ENCODE measurements around the gene ZNF414.
A peak's percentile ranks its signal among the peaks of the same experiment; 100 is the strongest.
"Not testable (repeated sequence)": the region's sequence is repeated elsewhere in the genome, so short reads cannot be mapped to it uniquely, and the experiment has no call there.

Gene ZNF414

GRCh38 chr19:8517551-8518442, 3.8 kb upstream of the ZNF414 start:
- DNase-seq = peak; percentile 31 to 84 (median 37)

DNA sequence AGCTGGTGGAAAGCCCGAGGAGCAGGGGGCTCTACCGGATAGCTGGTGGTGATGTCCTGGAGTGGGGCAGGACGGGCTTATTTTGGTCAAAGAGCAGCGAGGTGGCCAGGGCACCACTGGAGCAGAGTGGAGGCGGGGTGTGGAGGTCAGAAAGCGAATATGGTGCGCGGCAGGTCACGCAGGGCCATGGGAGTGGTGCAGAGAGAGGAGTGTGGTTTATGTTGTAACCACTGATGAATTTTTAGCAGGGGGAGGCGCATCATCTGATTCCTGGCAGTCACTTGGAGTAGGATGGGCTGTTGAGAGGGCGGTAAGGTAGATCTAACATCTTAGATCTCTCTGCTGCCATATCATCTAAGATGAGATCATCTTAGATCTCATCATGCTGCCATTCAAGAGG, 1.4 kb upstream of the ZNF414 start:
- peak in 4 of 5 donors; percentile 34 to 78 (median 40) for DNase-seq

DNA sequence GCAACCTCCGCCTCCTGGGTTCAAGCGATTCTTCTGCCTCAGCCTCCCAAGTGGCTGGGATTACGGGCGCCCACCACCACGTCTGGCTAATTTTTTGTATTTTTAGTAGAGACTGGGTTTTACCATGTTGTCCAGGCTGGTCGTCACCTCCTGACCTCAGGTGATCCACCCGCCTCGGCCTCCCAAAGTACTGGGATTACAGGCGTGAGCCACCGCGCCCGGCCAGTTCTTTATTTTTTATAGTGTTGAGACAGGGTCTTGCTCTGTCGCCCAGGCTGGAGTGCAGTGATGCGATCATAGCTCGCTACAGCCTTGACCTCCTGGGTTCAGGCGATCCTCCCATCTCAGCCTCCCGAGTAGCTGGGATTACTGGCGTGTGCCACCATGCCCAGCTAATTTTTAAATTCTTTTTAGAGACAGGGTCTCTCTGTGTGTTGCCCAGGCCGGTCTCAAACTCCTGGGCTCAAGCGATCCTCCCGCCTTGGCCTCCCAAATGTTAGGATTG, 590 bp upstream of the ZNF414 start:
- DNase-seq = not testable (repeated sequence)

DNA sequence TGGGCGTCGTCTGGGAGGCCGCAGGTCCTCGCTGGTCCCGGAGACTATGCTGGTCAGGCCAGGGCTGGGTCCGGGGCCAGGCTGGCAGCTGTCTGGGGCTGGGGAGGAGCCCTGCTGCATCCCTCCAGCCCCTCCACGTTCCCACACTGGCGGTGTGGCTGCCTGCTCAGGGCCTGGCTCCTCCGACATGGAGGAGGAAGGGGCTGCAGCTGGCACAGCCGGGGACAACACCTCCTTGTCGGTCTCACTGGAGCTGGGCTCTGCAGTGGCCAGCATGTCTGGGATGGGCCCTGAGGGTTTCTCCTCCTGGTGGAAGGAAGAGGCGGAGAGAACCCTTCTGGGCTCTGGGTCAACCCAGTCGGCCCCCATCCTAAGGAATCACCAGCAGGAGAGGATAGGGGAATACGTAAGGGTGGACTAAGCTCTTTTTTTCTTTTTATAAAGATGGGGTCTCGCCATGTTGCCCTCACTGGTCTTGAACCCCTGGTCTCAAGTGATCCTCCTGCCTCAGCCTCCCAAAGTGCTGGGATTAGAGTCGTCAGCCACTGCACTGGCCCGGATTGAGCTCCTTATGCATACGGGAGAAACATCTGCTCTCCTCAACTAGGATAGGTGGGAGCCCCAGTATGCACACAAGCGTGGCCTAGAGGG, 806 bp downstream of the ZNF414 start:
- no peak for DNase-seq

- DNase-seq = no peak
Observed at GRCh38 chr19:8512115-8512967, 1.6 kb downstream of the ZNF414 start.

- DNase-seq = no peak
Observed at GRCh38 chr19:8511573-8512101, 2.3 kb downstream of the ZNF414 start.

DNA sequence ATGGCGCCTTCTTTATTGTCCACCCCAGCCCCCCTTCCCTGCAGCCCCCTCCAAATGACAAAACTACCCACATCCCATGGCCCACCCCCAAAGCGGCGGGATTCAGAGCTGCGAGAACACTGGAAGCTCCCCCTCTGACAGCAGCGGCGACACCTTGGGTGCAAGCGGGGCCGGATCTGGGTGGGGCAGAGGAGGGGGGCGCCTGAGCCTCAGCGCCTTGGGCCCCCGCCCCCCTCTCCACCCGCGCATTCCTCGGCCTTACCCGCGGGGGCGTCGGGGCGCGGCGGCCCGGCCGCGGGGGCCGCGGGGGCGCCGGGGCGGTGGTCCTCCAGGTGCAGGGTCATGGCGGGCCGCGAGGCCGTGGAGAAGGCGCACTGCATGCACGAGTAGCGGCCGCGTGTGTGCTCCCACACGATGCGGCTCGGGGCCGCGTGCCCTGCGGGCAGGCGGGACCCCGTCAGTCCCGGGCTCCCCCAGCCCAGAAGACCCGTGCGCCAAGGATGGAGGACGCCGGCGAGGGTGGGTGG, 3.3 kb downstream of the ZNF414 start:
- DNase-seq = no peak

- DNase-seq = no peak
Observed at GRCh38 chr19:8506402-8506957, 7.5 kb downstream of the ZNF414 start.

- peak; percentile 33 to 55 (median 48) for DNase-seq
Observed at GRCh38 chr19:8505680-8506401, 8.1 kb downstream of the ZNF414 start.

- no peak for DNase-seq
Observed at GRCh38 chr19:8504919-8505318, 9.0 kb downstream of the ZNF414 start.

DNA sequence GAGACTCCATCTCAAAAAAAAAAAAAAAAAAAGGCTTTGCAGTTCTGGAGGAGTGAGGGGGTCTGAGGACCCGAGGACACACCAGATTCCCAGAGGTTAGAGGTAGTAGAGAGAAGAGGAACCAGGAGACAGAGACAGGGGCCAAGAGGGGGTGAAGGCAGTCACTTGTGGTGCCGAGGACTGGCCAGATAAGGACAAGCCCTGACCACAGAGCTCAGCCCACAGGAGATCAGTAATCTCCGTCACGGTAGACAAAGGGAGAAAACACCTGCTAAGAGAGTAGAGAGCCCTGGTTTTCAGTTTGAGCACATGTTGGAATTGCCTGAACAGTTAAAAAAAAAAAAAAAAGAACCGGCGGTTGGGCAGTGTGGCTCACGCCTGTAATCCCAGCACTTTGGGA, 9.8 kb downstream of the ZNF414 start:
- no peak for DNase-seq

GRCh38 chr19:8503510-8503909, 10.5 kb downstream of the ZNF414 start:
- no peak for DNase-seq

DNA sequence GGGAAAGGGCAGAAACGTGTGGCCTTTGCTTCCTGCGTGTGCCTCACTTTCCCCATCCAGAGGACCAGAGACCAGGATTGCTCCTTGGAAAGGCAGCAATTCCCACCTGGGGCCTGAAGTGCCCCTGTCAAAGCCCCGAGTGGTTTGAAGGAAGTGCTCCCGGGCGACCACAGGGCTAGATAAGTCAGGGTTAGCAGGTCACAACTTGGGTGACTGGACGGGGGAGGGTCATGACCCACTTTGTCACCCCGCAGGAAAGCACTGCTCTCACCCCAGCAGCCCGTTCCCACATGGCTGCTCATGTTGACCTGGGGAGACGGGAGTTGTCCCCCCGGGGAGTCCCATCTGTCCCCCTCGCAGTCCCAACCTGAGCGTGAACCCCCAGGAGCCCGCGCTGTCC, 12.0 kb downstream of the ZNF414 start:
- DNase-seq = no peak

DNA sequence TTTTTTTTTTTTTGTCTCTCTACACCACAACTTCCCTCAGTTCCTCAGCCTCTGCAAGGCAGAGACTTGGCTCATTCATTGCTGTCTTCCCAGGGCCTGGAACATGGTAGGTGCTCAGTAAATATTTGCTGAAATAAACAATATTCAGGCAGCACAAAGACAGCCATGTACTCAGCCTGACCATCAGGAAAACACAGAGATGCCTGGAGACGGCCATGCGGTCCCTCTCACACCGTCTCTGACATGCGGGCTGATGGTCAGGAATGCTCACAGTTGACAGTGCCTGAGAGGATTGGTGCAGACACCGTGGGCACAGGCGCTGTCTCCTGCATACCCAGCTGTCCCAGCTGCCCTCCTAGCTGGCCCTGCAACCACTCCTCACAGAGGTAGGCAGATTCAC, 12.5 kb downstream of the ZNF414 start:
- no peak for DNase-seq

GRCh38 chr19:8500158-8500557, 13.8 kb downstream of the ZNF414 start:
- DNase-seq = no peak

- DNase-seq = no peak
Observed at GRCh38 chr19:8499048-8499833, 14.7 kb downstream of the ZNF414 start.

DNA sequence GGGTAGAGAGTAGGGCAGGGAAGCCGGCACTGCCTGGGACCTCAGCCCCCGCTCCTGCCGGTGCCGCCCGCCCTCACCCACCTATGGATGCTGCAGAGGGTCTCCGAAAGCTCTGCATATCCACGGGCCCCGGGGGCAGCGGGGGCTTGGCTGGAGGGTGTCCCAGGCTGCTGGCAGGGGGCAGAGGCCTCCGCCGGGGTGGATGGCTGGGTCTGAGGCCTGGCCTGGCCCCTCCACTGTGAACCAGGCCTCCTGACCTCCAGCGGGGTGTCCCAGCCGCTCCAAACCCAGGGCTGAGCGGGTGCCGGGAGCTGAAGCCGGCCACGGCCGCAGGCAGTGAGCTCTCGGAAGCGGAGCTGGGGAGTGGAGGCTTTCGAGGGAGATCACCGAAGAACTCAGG, 15.7 kb downstream of the ZNF414 start:
- DNase-seq = no peak

DNA sequence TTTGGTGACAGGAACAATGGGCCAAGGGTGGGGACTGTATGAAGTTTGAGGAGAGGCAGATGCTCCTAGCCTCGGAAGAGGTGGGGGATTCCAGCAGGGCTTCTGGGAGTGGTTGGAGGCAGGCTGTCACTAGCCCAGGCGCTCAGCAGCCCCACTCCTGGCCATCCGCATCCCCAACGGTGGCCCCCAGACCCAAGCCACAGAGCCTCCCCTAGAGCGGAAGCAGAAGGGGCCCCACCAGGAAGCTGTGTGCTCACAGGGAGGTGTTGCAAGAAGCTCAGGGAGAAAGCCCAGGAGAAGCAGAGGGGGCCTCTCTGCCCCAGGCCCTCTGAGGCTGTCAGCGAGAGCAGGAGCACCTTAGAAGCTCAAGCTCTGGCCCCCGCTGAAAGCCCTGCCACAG, 19.8 kb downstream of the ZNF414 start:
- DNase-seq = no peak

DNA sequence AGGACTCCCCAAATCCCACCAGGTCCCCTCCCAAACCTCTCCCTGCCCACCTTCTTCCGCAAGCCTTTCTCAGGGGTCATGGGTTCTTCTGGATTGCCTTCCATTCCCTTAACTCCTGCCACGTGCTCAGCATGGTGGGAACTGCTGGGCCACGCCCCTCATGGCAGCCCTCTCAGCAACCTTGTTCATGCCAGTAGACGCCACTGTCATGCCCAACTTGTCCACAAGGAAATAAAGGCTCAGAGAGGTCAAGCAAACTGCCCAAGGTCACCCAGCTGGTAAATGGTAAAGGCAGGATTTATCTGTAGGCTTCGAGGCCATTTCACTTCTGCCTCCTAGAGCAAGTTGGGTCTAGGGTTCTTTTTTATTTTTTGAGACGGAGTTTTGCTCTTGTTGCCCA, 22.4 kb downstream of the ZNF414 start:
- DNase-seq = no peak

- DNase-seq = no peak
Observed at GRCh38 chr19:8490873-8491272, 23.1 kb downstream of the ZNF414 start.

GRCh38 chr19:8490395-8490760, 23.6 kb downstream of the ZNF414 start:
- DNase-seq = no peak

Measured in T-helper 1 cell (primary cell).